ENCODE measurements around the gene IFITM1.

IFITM1 gene

GRCh38 chr11:289712-290620, 23.9 kb upstream of the IFITM1 start:
- TF ChIP-seq EZH2 (IDR thresholded peaks at IDR 0.05; ENCODE audit: borderline replicate concordance, low read depth, low read length, severe bottlenecking): no peak
- DNase-seq: peak; percentile 69
- peaks cover 44% of the 10 kb centered on the region for H3K4me1 ChIP-seq (ENCODE audit: insufficient read depth, low read length)
- peak overlapping the region; percentile 10; the same call in 1 of the 2 replicates for H2AFZ ChIP-seq (ENCODE audit: low read depth, low read length)
- peaks cover 5% of the 10 kb centered on the region; the same call in 1 of the 2 replicates for H3K79me2 ChIP-seq (ENCODE audit: insufficient read depth, low read length)
- H3K9me3 ChIP-seq (ENCODE audit: insufficient read depth, low read length, severe bottlenecking): no peaks in the 10 kb centered on the region
- peak overlapping the region; percentile 54 for H3K9ac ChIP-seq (ENCODE audit: low read depth, low read length)
- H3K4me3 ChIP-seq (ENCODE audit: low read depth in 1 of 2, low read length in 2 of 2): peak overlapping the region in 1 of 2 experiments; percentile 48; a peak in 2 of 4 replicates
- H3K36me3 ChIP-seq (ENCODE audit: insufficient read depth, low read length): peaks cover 32% of the 10 kb centered on the region
- ATAC-seq (ENCODE audit: insufficient read depth, low read depth): peak; percentile 64
- peak overlapping the region; percentile 70 for H3K27ac ChIP-seq (ENCODE audit: low read length)
- H3K4me2 ChIP-seq (ENCODE audit: insufficient read depth, low read length): peak overlapping the region; percentile 61
- H3K27me3 ChIP-seq (ENCODE audit: insufficient read depth, low read length, poor library complexity): peaks cover 9% of the 10 kb centered on the region
- H4K20me1 ChIP-seq (ENCODE audit: insufficient read depth, low read length): peaks cover 7% of the 10 kb centered on the region; the same call in 1 of the 2 replicates

- ATAC-seq (ENCODE audit: insufficient read depth, low read depth) (no peak), DNase-seq (no peak)
- H3K4me2 ChIP-seq (ENCODE audit: insufficient read depth, low read length): peak overlapping the region; percentile 61
- H3K79me2 ChIP-seq (ENCODE audit: insufficient read depth, low read length): peaks cover 5% of the 10 kb centered on the region; the same call in 1 of the 2 replicates
- peak overlapping the region; percentile 15; the same call in 1 of the 2 replicates for H3K27ac ChIP-seq (ENCODE audit: low read length)
- H2AFZ ChIP-seq (ENCODE audit: low read depth, low read length): no peak overlapping the region
- no peaks in the 10 kb centered on the region for H3K9me3 ChIP-seq (ENCODE audit: insufficient read depth, low read length, severe bottlenecking)
- H4K20me1 ChIP-seq (ENCODE audit: insufficient read depth, low read length): peaks cover 7% of the 10 kb centered on the region; the same call in 1 of the 2 replicates
- peaks cover 32% of the 10 kb centered on the region for H3K36me3 ChIP-seq (ENCODE audit: insufficient read depth, low read length)
- no peak overlapping the region for H3K9ac ChIP-seq (ENCODE audit: low read depth, low read length)
- peaks cover 44% of the 10 kb centered on the region for H3K4me1 ChIP-seq (ENCODE audit: insufficient read depth, low read length)
- peaks cover 9% of the 10 kb centered on the region for H3K27me3 ChIP-seq (ENCODE audit: insufficient read depth, low read length, poor library complexity)
- no peak overlapping the region for H3K4me3 ChIP-seq (ENCODE audit: low read depth in 1 of 2, low read length in 2 of 2)
- no peak for TF ChIP-seq EZH2 (IDR thresholded peaks at IDR 0.05; ENCODE audit: borderline replicate concordance, low read depth, low read length, severe bottlenecking)
- TF ChIP-seq, protein P1, sequence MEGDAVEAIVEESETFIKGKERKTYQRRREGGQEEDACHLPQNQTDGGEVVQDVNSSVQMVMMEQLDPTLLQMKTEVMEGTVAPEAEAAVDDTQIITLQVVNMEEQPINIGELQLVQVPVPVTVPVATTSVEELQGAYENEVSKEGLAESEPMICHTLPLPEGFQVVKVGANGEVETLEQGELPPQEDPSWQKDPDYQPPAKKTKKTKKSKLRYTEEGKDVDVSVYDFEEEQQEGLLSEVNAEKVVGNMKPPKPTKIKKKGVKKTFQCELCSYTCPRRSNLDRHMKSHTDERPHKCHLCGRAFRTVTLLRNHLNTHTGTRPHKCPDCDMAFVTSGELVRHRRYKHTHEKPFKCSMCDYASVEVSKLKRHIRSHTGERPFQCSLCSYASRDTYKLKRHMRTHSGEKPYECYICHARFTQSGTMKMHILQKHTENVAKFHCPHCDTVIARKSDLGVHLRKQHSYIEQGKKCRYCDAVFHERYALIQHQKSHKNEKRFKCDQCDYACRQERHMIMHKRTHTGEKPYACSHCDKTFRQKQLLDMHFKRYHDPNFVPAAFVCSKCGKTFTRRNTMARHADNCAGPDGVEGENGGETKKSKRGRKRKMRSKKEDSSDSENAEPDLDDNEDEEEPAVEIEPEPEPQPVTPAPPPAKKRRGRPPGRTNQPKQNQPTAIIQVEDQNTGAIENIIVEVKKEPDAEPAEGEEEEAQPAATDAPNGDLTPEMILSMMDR (IDR thresholded peaks at IDR 0.05; ENCODE audit: borderline replicate concordance, extremely low read depth, low read length, poor library complexity, severe bottlenecking): no peak
These were observed 23.1 kb upstream of the IFITM1 start for GRCh38 chr11:290621-291231.

DNA sequence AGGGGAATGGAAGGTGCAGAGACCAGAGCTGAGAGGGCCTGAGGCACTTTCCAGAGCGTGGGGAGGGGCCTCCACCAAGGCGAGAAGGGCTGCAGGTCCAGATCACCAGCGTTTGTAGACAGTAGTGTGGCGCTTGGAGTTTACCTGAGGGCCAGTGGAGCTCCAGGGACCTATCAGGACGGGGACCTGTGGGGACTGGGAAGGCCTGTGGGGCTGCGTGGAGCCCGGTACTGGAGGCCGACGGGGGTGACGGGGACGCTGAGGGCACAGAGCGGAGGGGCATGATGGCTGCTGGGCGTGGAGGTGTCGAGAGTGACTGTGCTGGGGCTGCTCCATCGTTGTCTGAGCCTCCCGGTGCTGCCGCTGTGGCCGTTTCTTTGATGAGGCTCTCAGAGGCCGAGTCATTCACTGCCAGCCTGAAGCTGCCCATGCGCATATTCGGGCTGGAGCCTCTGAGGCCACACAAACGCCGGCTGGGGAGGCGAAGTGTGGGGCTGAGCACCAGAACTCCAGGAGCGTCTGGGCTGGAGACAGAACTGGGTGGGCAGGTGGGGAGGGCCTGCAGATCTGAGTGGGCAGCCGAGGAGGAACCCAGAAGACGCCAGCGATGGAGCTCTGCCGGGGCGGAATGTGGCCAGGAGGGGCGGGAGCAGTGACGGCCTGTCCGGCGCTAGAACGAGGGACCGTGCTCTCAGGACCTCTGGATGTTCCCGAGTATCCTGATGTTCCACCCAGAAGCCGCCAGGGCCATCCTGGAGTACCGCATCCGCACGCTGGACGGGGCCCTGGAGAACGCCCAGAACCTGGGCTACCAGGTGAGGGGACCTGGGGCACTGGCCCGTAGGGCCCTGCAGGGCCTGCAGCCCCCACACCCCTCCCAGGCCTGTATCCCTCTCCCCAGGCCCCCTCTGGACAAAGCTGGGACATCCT, 22.3 kb upstream of the IFITM1 start:
- Histone ChIP-seq H3K27me3 (ENCODE audit: insufficient read depth, low read length, poor library complexity) (peaks cover 9% of the 10 kb centered on the region), H3K9me3 (ENCODE audit: insufficient read depth, low read length, severe bottlenecking) (no peaks in the 10 kb centered on the region), H3K4me1 (ENCODE audit: insufficient read depth, low read length) (peaks cover 44% of the 10 kb centered on the region), H2AFZ (ENCODE audit: low read depth, low read length) (no peak overlapping the region), H3K27ac (ENCODE audit: low read length) (peak overlapping the region; percentile 15; the same call in 1 of the 2 replicates), H3K79me2 (ENCODE audit: insufficient read depth, low read length) (peaks cover 5% of the 10 kb centered on the region; the same call in 1 of the 2 replicates), H3K4me3 (ENCODE audit: low read depth in 1 of 2, low read length in 2 of 2) (no peak overlapping the region), H4K20me1 (ENCODE audit: insufficient read depth, low read length) (peaks cover 10% of the 10 kb centered on the region), H3K4me2 (ENCODE audit: insufficient read depth, low read length) (no peak overlapping the region; the same call in 1 of the 2 replicates), H3K36me3 (ENCODE audit: insufficient read depth, low read length) (peaks cover 32% of the 10 kb centered on the region), H3K9ac (ENCODE audit: low read depth, low read length) (no peak overlapping the region; the same call in 1 of the 2 replicates)
- no peak for ATAC-seq (ENCODE audit: insufficient read depth, low read depth)
- TF ChIP-seq, protein P1 (IDR thresholded peaks at IDR 0.05; ENCODE audit: borderline replicate concordance, extremely low read depth, low read length, poor library complexity, severe bottlenecking): no peak
- TF ChIP-seq EZH2 (IDR thresholded peaks at IDR 0.05; ENCODE audit: borderline replicate concordance, low read depth, low read length, severe bottlenecking): no peak
- no peak for DNase-seq

All from DND-41 (cell line).